Stimulated activated naive B cell treated with anti-CD40 and anti-IgM and Interleukin-4, amounts not matched to agents 10 μg/mL and 1 μg/mL and 100 μg/mL, for 72 hours (primary cell): Measurements from ENCODE around the gene NUDT6.
"Not testable (repeated sequence)": the region's sequence is repeated elsewhere in the genome, so short reads cannot be mapped to it uniquely, and the experiment has no call there.

ENCODE experiments used
- ATAC-seq, 2 donors: fragments of 150-1000 bp; cut with Tn5 transposase; replicated peaks; 2 replicates each; pipeline ENCODE4 v1.10.0; 2021; ENCODE audit warnings: moderate library complexity in 1 of 2
- DNase-seq: peaks from one replicate; pipeline ENCODE4 v3.0.0; 2021
- H3K27ac Mint-ChIP-seq: one replicate; pipeline ENCODE4 v1.8.0; 2022; ENCODE audit warnings: mild to moderate bottlenecking, mixed read lengths
- H3K27me3 Mint-ChIP-seq, 2 donors: one replicate each; pipeline ENCODE4 v1.8.0; 2022; ENCODE audit warnings: mixed read lengths in 2 of 2
- H3K36me3 Mint-ChIP-seq, 2 donors: one replicate each; pipeline ENCODE4 v1.8.0; 2022; ENCODE audit warnings: mixed read lengths in 2 of 2, mild to moderate bottlenecking in 1 of 2
- H3K4me1 Mint-ChIP-seq, 2 donors: one replicate each; pipeline ENCODE4 v1.8.0; 2022; ENCODE audit warnings: mixed read lengths in 2 of 2, mild to moderate bottlenecking in 1 of 2
- H3K4me3 Mint-ChIP-seq, 2 donors: one replicate each; pipeline ENCODE4 v1.8.0; 2022; ENCODE audit warnings: mild to moderate bottlenecking in 2 of 2, mixed read lengths in 2 of 2, moderate library complexity in 1 of 2
- H3K9me3 Mint-ChIP-seq, 2 donors: one replicate each; pipeline ENCODE4 v1.8.0; 2022; ENCODE audit warnings: mixed read lengths in 2 of 2, mild to moderate bottlenecking in 1 of 2

The NUDT6 gene

DNA sequence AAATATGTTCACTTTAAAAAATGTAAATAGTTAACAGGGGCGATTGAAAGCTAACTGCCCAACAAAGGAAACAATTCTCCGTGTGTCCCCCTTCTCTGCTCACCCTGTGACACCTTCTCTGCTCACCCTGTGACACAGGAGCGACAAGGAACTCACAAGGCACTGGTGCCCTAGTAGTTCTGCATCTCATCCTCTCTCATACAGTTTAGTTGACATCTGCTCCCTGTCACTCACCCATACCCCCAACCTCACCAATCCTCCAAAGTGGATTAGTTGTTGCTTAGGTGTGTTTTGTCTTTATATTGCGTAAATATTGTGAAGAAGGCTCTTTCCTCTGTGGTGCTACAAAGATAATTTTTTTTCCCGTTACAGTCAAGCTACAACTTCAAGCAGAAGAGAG, 46.4 kb downstream of the NUDT6 start:
- DNase-seq (no peak), ATAC-seq (no peak)
- no peak overlapping the region for H3K27ac Mint-ChIP-seq
- H3K4me1 Mint-ChIP-seq, result peaks cover 3 to 6% of the 10 kb centered on the region in 2 donors
- H3K36me3 Mint-ChIP-seq, result peaks cover 0 to 8% of the 10 kb centered on the region in 2 donors
- no peak overlapping the region for H3K4me3 Mint-ChIP-seq
- H3K9me3 Mint-ChIP-seq, result peaks cover 3 to 10% of the 10 kb centered on the region in 2 donors
- H3K27me3 Mint-ChIP-seq, result peaks cover 31 to 43% of the 10 kb centered on the region in 2 donors

DNA sequence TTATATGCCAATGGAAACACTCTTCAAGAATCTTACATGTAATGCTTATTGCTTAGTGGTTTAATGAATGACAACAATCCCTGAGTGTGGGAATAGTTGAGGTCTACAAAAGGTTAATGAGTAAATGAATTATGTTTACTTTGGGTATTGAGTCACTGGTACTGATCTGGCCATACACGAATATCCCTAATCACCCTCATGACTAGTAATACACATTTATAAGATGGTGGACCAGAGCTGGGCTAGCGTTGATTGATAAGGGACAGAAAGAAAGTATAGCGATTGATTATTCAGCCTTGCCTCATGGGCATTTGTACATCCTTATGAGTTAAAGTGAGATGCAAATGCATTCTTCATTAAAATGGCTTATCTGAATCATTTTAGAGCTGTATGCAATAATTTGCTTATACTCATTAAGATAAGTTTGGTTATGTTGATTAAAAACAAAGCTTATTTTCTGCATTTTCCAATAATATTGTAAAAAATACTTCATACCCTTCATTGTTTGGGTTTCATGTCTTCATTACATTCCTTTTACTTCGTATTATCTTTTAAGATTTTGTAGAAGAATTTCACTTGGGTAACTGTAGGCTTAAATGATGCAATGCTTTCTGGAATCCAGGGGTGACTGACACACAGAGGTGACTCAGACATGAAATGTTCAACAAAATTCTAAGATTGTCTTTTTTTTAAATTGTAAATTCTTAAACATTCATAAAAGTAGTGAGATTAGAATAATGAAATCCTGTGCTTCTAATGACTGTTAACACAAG, 48.4 kb downstream of the NUDT6 start:
- H3K27ac Mint-ChIP-seq, result no peak overlapping the region
- DNase-seq (no peak), ATAC-seq (no peak)
- peaks cover 37 to 51% of the 10 kb centered on the region in 2 donors for H3K27me3 Mint-ChIP-seq
- peaks cover 0 to 6% of the 10 kb centered on the region in 2 donors for H3K9me3 Mint-ChIP-seq
- H3K4me3 Mint-ChIP-seq, result no peak overlapping the region
- peaks cover 3 to 6% of the 10 kb centered on the region in 2 donors for H3K4me1 Mint-ChIP-seq
- H3K36me3 Mint-ChIP-seq, result no peaks in the 10 kb centered on the region

DNA sequence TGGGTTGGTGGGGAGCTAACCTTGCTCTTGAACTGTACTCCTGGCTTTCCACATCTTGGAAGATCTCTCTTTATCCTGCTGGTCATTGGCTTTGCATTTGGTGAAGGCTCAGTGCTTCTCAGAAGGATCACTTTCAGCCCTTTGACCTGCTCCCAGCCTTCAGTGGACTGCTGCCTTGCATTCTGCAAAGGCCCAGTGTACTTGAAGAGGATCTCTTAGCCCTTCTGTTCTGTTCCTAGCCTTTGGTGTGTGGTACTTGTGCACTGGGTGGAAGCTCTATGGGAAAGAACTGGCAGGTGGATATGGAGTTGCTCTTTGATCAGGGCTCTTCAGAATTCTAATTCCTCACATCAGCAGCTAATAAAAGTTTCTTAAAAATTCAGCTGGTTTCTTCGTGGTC, 49.3 kb downstream of the NUDT6 start:
- DNase-seq (no peak), ATAC-seq (no peak)
- Mint-ChIP-seq H3K9me3 (peaks cover 0 to 10% of the 10 kb centered on the region in 2 donors), H3K4me3 (no peak overlapping the region), H3K27me3 (peaks cover 46 to 51% of the 10 kb centered on the region in 2 donors), H3K27ac (no peak overlapping the region), H3K36me3 (no peaks in the 10 kb centered on the region), H3K4me1 (no peaks in the 10 kb centered on the region)

DNA sequence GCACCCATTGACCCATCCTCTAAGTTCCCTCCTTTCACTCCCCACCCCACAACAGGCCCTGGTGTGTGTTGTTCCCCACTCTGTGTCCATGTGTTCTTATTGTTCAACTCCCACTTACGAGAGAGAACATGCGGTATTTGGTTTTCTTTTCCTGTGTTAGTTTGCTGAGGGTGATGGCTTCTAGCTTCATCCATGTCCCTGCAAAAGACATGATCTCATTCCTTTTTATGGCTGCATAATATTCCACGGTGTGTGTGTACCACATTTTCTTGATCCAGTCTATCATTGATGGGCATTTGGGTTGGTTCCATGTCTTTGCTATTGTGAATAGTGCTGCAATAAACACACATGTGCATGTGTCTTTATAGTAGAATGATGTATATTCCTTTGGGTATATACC, 54.2 kb downstream of the NUDT6 start:
- not testable (repeated sequence) for H3K9me3 Mint-ChIP-seq, H3K4me3 Mint-ChIP-seq, H3K4me1 Mint-ChIP-seq, ATAC-seq, DNase-seq, H3K27ac Mint-ChIP-seq, H3K36me3 Mint-ChIP-seq
- H3K27me3 Mint-ChIP-seq, result peaks cover 46% of the 10 kb centered on the region in 2 donors

DNA sequence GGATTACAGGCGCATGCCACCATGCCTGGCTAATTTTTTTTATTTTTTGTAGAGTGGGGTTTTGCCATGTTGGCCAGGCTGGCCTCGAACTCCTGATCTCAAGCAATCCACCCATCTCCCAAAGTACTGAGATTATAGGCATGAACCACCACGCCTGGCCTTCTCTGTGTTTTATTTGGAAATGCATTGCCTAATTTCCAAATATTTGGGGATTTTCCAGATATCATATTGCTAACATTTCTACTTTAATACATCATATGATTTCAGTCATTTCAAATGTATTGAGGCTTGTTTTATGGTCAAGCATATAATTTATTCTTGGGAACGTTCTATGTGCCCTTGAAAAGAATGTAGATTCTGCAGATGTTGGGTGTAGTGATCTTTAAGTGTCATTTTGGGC, 57.0 kb downstream of the NUDT6 start:
- Mint-ChIP-seq H3K9me3 (peaks cover 0 to 8% of the 10 kb centered on the region in 2 donors), H3K27me3 (peaks cover 32 to 34% of the 10 kb centered on the region in 2 donors), H3K36me3 (no peaks in the 10 kb centered on the region), H3K4me3 (no peak overlapping the region), H3K27ac (no peak overlapping the region), H3K4me1 (no peaks in the 10 kb centered on the region)
- DNase-seq, result no peak
- no peak for ATAC-seq

DNA sequence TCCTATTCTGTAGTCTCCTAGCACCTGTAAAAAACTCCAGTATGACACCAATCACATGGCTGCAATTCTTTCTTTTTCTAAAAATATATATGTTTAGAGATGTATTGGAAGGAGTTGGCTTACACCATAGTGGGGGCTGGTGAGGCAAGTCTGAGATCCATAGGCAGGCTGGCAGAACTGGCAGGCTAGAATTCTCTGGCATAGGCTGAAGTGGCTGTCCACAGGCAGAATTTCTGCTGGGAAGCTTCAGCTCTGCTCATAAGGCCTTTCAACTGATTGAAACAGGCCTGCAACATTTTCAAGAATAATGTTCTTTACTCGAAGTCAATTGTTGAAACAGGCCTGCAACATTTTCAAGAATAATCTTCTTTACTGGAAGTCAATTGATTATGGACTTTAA, 58.8 kb downstream of the NUDT6 start:
- peaks cover 19 to 21% of the 10 kb centered on the region in 2 donors for H3K27me3 Mint-ChIP-seq
- H3K27ac Mint-ChIP-seq, result no peak overlapping the region
- H3K9me3 Mint-ChIP-seq, result peaks cover 0 to 2% of the 10 kb centered on the region in 2 donors
- DNase-seq (no peak), ATAC-seq (no peak)
- H3K4me3 Mint-ChIP-seq, result no peak overlapping the region
- no peaks in the 10 kb centered on the region for H3K4me1 Mint-ChIP-seq
- no peaks in the 10 kb centered on the region for H3K36me3 Mint-ChIP-seq

DNA sequence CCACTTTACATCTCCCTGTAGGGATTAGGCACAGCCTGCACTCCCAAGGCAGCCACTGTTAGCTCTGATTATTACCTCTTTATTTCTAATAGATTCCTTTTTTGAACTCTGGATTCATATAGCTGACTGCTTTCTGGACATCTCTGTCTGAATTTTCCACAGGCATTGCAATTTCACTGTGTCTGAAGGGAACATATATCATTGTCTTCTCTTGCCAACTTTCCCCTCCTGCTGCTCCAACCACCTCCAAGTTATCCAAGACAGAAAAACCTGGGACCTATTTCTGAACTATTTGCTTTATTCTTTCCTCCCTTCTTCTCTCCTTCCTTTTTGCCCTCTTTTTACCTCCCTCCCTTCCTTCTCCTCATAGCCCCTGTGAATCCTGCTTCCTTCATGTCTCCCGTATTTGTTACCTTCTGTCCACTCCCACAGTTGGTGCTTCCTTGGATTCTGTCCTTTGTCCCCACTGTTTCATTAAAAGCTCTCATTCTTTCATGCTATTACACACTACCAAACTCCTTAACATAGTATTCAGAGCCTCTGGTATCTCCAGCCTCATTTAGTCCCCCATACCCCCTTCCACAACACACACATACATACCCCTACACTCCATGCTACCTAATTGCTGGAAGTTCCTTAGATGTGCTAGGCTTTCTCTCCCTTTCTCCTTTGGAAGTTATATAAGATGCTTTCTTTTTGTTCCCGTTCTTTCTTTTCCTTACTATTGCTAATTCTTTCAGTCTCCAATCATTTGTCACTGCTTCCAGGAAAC, 61.0 kb downstream of the NUDT6 start:
- DNase-seq, result no peak
- H3K4me3 Mint-ChIP-seq, result no peak overlapping the region
- H3K9me3 Mint-ChIP-seq, result no peaks in the 10 kb centered on the region
- no peak overlapping the region for H3K27ac Mint-ChIP-seq
- ATAC-seq, result no peak
- H3K36me3 Mint-ChIP-seq, result no peaks in the 10 kb centered on the region
- H3K27me3 Mint-ChIP-seq, result peaks cover 13 to 15% of the 10 kb centered on the region in 2 donors
- H3K4me1 Mint-ChIP-seq, result no peaks in the 10 kb centered on the region

DNA sequence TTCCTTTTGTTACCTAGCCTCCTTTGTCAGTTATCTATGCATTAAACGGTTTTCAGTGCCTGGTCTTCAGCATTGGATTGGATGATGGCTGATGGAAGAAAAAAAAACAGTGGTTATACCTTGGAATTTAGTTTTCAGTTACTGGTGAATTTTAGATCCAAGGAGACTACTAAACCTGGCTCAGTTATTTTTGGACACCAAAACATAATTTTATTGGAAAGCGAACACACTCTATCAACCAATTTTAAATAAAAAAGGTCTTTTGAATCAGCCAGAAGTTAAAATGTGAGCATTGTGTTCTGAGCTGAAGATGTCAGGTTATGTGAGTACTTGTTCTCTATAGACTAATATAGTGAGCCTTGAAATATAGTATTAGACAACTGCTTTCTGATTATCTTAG, 63.7 kb downstream of the NUDT6 start:
- Mint-ChIP-seq H3K36me3 (no peaks in the 10 kb centered on the region), H3K4me3 (no peak overlapping the region), H3K27me3 (peaks cover 16% of the 10 kb centered on the region in 2 donors), H3K27ac (no peak overlapping the region), H3K9me3 (no peaks in the 10 kb centered on the region), H3K4me1 (no peaks in the 10 kb centered on the region)
- ATAC-seq (no peak), DNase-seq (no peak)

DNA sequence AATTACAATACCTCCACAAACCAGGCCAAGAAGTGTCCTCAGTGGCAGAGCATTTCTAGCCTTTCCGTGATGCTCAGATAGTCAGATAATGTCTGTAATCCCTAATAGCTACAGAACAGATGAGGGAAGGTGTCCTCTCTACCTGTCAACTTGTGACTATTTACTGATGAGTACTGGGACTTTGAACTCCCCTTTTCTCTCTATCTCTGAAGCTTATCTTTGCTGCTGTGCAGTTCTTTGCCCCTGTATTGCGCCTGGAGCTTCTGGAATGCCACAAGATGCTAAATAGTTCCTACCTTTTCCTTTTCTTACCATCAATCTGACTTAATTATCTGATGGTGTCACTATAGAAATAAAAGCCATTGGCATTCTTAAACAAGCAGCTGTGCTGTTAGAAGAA, 65.2 kb downstream of the NUDT6 start:
- ATAC-seq (no peak), DNase-seq (no peak)
- Mint-ChIP-seq H3K4me3 (no peak overlapping the region), H3K9me3 (no peaks in the 10 kb centered on the region), H3K27ac (no peak overlapping the region), H3K36me3 (no peaks in the 10 kb centered on the region), H3K27me3 (peaks cover 22 to 31% of the 10 kb centered on the region in 2 donors), H3K4me1 (no peaks in the 10 kb centered on the region)

DNA sequence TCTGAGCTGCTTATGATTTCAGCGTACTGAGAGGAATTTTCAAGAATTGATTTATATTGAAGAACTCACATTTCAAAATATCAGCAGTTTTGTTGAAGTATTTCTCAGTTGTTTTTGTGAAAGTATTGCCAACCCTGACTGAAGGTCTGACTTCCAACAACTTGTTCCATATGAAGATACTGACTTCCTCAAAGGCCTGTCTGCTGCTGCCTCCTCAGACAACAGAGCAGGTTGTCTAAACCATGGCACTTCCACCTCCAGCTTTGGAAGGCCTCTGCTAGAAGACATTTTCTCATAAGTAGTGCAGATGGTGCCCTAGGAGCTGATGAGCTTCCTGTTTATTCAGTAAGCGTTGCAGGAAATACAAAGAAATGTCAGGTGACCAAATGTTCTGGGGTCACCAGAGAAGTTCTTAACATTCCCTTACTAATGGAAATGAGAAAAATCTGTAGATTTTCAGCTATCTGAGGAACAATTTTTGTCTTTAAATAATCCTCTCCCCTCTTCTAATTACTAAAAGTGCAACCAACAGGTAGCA, 67.0 kb downstream of the NUDT6 start:
- H3K27me3 Mint-ChIP-seq, result peaks cover 11 to 31% of the 10 kb centered on the region in 2 donors
- no peaks in the 10 kb centered on the region for H3K36me3 Mint-ChIP-seq
- H3K4me1 Mint-ChIP-seq, result no peaks in the 10 kb centered on the region
- DNase-seq (no peak), ATAC-seq (no peak)
- no peaks in the 10 kb centered on the region for H3K9me3 Mint-ChIP-seq
- H3K27ac Mint-ChIP-seq, result no peak overlapping the region
- H3K4me3 Mint-ChIP-seq, result no peak overlapping the region

DNA sequence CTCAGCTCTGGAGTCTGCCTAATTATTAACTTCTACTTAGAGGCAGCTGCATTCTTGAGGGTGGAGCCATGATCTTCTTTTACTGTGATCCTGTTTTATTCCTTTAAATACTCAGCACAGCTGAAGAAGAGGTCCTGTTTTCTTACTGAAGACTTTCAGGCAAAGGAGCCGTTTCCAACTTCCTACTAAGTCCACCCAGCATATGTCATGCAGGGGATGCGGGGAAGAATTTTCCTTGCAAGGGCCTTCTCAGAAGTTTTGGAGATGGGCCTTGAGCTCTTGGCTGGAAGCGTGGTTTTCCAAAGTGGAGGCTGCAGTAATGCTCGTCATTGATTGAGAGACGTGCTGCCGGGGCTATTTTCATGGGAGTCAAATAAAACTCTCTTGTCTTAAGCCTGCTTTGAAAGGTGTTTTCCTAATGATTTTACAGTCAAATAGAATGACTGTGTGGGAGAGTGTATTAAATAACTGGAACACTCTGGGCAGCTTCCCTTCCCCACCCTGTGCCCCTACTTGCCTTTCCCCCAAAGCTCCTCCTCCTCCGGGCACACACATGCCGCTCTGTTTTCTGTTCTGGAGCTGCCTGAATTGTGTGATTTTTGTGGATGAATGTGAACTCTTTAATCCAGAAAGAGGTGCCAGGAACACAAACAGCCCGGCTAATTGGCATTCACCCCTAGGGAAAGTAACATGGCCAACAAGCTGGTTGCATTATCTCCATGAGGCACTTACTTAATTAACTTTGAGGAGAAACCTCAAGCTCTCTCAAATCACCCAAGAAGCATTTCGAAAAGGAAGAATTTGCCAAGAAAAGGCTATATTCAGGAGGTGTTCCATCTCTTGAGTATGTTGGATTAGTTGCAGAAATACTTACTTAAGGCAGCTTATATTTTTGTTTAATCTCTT, 67.7 kb downstream of the NUDT6 start:
- no peak for ATAC-seq
- Mint-ChIP-seq H3K9me3 (no peaks in the 10 kb centered on the region), H3K27me3 (peaks cover 11 to 36% of the 10 kb centered on the region in 2 donors), H3K27ac (no peak overlapping the region), H3K36me3 (no peaks in the 10 kb centered on the region), H3K4me3 (no peak overlapping the region), H3K4me1 (no peaks in the 10 kb centered on the region)
- DNase-seq, result no peak

DNA sequence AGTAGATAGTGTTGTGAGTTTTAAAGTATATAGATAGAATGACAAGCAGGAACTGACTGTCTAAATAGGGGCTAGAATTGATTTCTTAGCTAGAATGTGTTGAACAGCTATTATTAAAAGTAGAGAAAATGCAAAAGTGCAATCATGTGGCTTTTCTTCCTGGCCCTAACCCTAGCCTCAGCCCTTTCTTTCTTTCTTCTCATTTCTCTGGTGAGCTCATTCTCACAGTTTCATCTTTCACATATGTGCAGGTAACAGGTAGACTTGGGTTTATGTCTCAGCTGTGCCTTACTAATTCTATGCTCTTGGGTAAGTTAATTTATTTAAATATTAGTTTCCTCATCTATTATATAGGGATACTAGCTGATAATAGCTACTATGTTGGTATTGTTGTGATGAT, 70.8 kb downstream of the NUDT6 start:
- Mint-ChIP-seq H3K4me3 (no peak overlapping the region), H3K27ac (no peak overlapping the region), H3K27me3 (peaks cover 18 to 49% of the 10 kb centered on the region in 2 donors), H3K4me1 (no peaks in the 10 kb centered on the region), H3K9me3 (peaks cover 0 to 4% of the 10 kb centered on the region in 2 donors), H3K36me3 (peaks cover 0 to 4% of the 10 kb centered on the region in 2 donors)
- DNase-seq, result no peak
- no peak for ATAC-seq

DNA sequence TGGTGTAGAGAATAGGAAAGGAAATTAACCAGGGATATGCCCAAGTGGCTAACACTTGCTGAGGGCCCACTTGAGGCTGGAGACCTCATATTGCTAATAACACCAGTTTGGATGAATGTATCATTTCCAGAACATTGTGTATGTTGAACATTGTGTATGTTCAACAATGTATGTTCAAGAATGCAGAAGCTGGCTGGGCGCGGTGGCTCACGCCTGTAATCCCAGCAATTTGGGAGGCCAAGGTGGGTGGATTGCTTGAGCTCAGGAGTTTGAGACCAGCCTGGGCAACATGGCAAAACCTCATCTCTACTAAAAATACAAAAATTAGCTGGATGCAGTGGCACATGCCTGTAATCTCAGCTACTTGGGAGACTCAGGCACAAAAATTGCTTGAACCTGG, 72.6 kb downstream of the NUDT6 start:
- not testable (repeated sequence) for H3K4me3 Mint-ChIP-seq, DNase-seq, ATAC-seq, H3K27ac Mint-ChIP-seq, H3K4me1 Mint-ChIP-seq, H3K9me3 Mint-ChIP-seq, H3K36me3 Mint-ChIP-seq
- H3K27me3 Mint-ChIP-seq, result peaks cover 17 to 49% of the 10 kb centered on the region in 2 donors

DNA sequence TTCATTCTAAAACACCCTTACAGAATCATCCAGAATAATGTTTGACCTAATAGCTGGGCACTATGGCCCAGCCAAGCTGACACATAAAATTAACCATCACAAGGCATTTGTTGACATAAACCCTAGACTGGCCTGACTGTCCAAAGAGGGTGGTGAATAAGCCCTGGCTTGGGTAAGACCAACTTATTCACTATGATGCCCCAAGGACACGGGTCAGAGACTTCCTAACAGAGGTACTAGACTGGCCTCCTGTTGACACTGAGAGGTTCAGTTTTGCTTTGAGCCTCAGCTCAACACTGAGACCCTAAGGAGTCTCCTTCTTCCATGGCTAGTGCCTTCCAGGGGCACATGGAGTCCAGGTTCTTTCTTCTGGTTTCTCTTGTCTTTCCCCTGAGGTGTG, 74.5 kb downstream of the NUDT6 start:
- H3K4me1 Mint-ChIP-seq, result peaks cover 0 to 2% of the 10 kb centered on the region in 2 donors
- peaks cover 0 to 5% of the 10 kb centered on the region in 2 donors for H3K9me3 Mint-ChIP-seq
- H3K27ac Mint-ChIP-seq, result no peak overlapping the region
- ATAC-seq, result no peak
- H3K4me3 Mint-ChIP-seq, result no peak overlapping the region
- no peak for DNase-seq
- H3K36me3 Mint-ChIP-seq, result peaks cover 0 to 4% of the 10 kb centered on the region in 2 donors
- H3K27me3 Mint-ChIP-seq, result peaks cover 14 to 55% of the 10 kb centered on the region in 2 donors
